GM12891 (cell line): ENCODE measurements around the gene RPS6KA1.

Experiments used
- POLR2A ChIP-seq: IDR thresholded peaks from 2 replicates; pipeline ENCODE4 v1.6.1; 2011; ENCODE audit warnings: low read depth, low read length, control low read depth
- POLR2AphosphoS5 ChIP-seq: IDR thresholded peaks from 2 replicates; pipeline ENCODE4 v1.6.1; 2011; ENCODE audit warnings: low read depth, low read length, control low read depth

DNA sequence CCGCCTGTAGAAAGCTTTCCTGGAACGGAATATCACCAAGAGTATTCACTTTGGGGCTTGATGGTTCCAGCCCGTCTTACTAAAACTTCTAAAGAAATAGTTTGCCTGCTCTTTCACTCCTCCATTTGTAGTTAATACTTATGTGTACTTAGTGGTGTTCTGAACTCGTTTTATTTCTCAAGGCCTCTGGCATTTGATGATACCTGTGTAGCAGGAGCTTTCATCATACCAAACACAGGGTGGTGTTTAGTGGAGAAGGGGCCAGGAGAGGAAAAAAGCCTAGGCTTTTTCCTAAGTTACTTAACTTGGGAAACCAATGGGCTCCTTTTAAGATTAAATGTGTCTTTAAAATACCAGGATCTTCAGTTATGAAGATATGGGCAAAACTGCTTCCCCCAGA lies 74.3 kb downstream of the RPS6KA1 start:
- no peak for TF ChIP-seq POLR2AphosphoS5
- TF ChIP-seq POLR2A = no peak
